ENCODE measurements around the gene FBXO17. TPM values are rescaled to one million over a fixed set of nuclear protein-coding genes. Genes with fewer than 3 reads are reported as not detected.

The FBXO17 gene
- total RNA-seq, 1 donor from 2014 or later = not detected

- intact Hi-C loops (cut with micrococcal nuclease) = no loop called here
These were observed 57.0 kb downstream of the FBXO17 start for GRCh38 chr19:38918526-38918925.

GRCh38 chr19:38917921-38918491, 57.5 kb downstream of the FBXO17 start:
- intact Hi-C loops (cut with micrococcal nuclease) = no loop called here

- intact Hi-C loops (cut with micrococcal nuclease) = no loop called here
These were observed 58.0 kb downstream of the FBXO17 start for GRCh38 chr19:38917516-38917915.

- intact Hi-C loops (cut with micrococcal nuclease) = no loop called here
These were observed 59.9 kb downstream of the FBXO17 start for GRCh38 chr19:38915329-38916321.

- intact Hi-C loops (cut with micrococcal nuclease) = no loop called here
These were observed 61.6 kb downstream of the FBXO17 start for GRCh38 chr19:38913958-38914357.

GRCh38 chr19:38912600-38913514, 62.7 kb downstream of the FBXO17 start:
- intact Hi-C loops (cut with micrococcal nuclease) = no loop called here

- intact Hi-C loops (cut with micrococcal nuclease) = no loop called here
These were observed 64.0 kb downstream of the FBXO17 start for GRCh38 chr19:38911388-38912001.

GRCh38 chr19:38910488-38910887, 65.1 kb downstream of the FBXO17 start:
- intact Hi-C loops (cut with micrococcal nuclease) = no loop called here

GRCh38 chr19:38908911-38909310, 66.6 kb downstream of the FBXO17 start:
- intact Hi-C loops (cut with micrococcal nuclease) = no loop called here

- intact Hi-C loops (cut with micrococcal nuclease) = no loop called here
These were observed 67.9 kb downstream of the FBXO17 start for GRCh38 chr19:38907670-38908069.

- intact Hi-C loops (cut with micrococcal nuclease) = no loop called here
These were observed 68.3 kb downstream of the FBXO17 start for GRCh38 chr19:38907227-38907626.

- intact Hi-C loops (cut with micrococcal nuclease) = no loop called here
These were observed 69.9 kb downstream of the FBXO17 start for GRCh38 chr19:38905620-38906019.

- intact Hi-C loops (cut with micrococcal nuclease) = no loop called here
These were observed 70.7 kb downstream of the FBXO17 start for GRCh38 chr19:38904581-38905539.

- intact Hi-C loops (cut with micrococcal nuclease) = no loop called here
These were observed 73.9 kb downstream of the FBXO17 start for GRCh38 chr19:38901683-38902082.

GRCh38 chr19:38900743-38901190, 74.8 kb downstream of the FBXO17 start:
- intact Hi-C loops (cut with micrococcal nuclease) = no loop called here

GRCh38 chr19:38900202-38900629, 75.3 kb downstream of the FBXO17 start:
- intact Hi-C loops (cut with micrococcal nuclease) = no loop called here

GRCh38 chr19:38899447-38900201, 75.9 kb downstream of the FBXO17 start, which contains the start of the genes NFKBIB and SIRT2:
Gene NFKBIB, plus strand, starts transcription at chr19:38899969. Its CDS starts 64 bp downstream, at chr19:38900033.
Gene SIRT2, minus strand, starts transcription at chr19:38899618. Its CDS starts 97 bp downstream, at chr19:38899521.
- intact Hi-C loops (cut with micrococcal nuclease) = loop anchor here (1.0 kb wide), 12 partner anchors 12 to 564 kb away; partner anchors contain the start of genes ACTN4, CATSPERG, ECH1 and EIF3K

- intact Hi-C loops (cut with micrococcal nuclease) = loop anchor here (1.0 kb wide), 12 partner anchors 12 to 564 kb away; partner anchors contain the start of genes ACTN4, CATSPERG, ECH1 and EIF3K
These were observed 76.6 kb downstream of the FBXO17 start for GRCh38 chr19:38898788-38899446.

All from T-helper 1 cell treated with Interleukin-12 subunit alpha and Interleukin-12 subunit beta and Interleukin-4 antibody, amounts not matched to agents 30 ng/mL and 1 ng/mL, for 36 hours (primary cell).